ENCODE data around the gene FAR2. TPM values are rescaled to one million over a fixed set of nuclear protein-coding genes. Genes with fewer than 3 reads are reported as not detected.

Gene FAR2
- 0.08 to 0.34 TPM (median 0.09 TPM) in 3 of 5 replicates, not detected in the others for total RNA-seq (2022; extraction: Qiagen RNA extraction)

DNA sequence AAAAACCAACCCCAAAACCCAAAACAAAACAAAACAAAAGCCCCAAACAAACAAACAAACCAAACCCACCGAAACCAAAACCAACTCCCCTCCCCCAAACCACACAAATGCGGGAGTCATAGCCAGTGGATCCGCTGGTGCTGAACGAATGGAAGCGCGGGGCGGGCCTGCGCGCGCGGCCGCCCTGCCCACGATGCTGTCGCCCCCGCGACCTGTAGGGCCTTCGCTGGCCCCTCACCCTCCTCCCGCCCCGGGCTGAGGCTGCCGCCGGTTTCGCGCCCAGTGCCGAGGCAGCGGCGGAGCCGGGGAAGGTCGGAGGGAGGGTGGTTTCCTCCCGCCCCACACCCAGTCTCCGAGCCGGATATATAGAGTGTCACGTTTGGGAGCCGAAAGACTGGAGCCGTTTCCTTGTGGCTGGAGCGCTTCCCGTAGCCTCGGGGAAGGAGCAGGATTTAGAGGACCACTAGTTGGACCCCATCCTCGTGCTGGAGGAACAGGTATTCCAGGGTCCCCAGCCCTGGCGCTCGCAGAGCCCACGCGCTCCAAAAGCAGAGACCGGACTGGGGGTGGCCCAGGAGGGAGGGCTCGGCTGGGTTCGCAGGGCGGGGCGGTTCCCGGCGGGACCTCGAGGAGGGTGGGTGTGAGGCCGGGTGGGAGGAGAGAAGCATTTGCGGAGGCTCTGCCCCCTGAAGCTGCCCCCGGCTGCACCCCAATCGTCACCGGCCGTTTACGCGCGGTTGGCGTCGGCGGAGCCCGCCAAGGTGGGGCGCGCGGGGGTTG, at the start of gene FAR2:
TSS of gene FAR2 (plus strand) at position 368 of the 780 bp plus-strand sequence. CDS start 121,172 bp downstream, outside the sequence.

DNA sequence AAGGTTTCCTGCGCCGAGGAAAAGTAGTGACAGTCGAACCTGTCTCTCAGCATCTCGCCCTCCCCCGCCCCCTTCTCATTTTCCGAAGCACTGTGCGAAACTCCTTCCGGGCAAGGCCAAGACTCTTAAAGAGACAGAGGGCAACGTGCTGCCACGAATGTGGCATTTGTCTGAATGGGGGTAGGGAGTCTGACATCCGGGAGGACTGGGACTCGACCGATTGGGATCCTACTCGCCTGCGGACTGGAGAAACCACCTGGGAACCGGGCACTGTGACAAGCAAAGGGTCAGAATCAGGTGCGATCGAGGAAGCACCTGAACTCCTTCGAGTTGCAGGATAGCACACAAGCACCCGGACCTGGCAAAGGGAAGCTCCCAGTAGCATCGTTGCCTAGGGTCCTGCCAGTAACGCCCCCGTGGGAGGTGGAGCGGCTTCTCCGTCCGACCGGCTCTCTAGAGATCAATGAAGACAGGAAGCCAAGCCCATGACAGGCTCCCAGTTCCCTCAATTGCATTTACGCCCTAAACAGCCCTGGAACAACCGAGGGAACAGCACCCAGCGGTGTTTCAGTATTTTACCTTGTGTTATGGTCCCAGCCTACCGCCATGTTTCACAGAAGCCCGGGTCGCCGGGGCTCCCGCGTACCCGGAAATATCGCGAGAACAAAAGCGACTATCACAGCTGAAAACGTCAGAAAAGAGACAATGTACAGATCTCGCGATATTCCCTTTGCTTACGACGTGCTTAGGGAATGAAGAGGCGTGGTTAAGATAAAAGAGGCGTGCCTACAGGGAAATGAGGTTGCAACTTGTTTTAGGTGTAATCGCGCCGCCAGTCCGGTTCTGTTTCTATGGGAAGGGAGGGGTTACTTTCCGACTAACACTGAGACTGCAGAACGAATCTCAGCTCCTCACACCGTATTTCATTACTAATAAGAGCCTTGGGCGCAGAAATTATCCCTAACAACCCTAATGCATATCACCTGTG, 231.8 kb downstream of the FAR2 start, which contains the start of gene ERGIC2:
TSS of gene ERGIC2 (minus strand) at position 637 of the 988 bp plus-strand sequence. CDS start 9,539 bp downstream, outside the sequence.

Other genes starting within 250 kb of the FAR2 start
- 65.8 to 79.0 TPM (median 67.7 TPM) in 5 replicates for gene ERGIC2, start 231.9 kb downstream of the FAR2 start, total RNA-seq (2022; extraction: Qiagen RNA extraction)

Measured in A549 treated with Hydrocortisone at 1 μM for 4 hours (cell line).